ENCODE measurements around the gene COPB2.
A peak's percentile ranks its signal among the peaks of the same experiment; 100 is the strongest.

DNA sequence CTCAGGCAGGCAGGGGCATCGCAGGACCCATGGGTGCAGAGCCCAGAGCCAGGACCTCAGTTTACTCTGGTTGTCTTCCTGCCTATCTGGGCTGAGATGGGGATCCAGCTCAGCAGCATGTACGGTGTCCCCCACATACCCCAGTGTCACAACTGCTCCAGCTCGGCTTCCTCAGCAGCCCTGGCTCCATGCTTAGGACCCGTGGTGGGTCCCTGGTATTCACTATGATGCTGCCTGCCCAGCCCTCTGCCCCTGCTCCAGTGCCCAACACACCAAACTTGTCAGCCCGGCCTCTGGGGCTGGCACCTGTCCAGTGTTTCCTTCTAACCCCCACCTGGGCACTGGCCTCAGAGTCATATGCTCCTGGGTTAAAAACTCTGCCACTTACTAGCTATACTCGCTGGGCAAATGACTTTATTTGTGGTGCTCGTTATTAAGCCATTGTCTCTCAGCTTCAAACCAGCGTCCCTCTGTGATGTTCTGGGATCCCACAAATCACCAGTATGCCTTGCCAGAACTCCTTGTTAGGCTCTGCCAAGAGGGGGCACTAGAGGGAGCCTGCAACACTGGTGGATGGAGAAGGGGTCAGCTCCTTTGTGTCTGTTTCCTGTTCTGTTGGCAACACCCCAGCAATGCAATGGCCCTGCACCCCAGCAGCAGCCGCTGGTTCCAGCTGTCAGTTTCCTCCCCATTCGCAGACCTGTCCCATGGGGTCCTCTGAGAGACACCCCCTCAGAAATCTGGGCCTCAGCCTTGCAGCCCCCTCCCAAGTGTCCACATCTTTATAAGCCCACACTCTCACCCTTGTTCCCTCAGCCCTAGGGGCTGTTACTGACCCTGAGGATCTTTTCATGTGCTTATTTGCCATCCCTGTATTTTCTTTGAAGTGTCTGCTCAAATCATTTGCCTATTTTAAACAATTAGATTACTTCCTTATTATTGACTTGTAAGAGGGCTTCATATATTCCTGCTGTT lies 69.7 kb downstream of the COPB2 start:
- TF ChIP-seq, protein P1, sequence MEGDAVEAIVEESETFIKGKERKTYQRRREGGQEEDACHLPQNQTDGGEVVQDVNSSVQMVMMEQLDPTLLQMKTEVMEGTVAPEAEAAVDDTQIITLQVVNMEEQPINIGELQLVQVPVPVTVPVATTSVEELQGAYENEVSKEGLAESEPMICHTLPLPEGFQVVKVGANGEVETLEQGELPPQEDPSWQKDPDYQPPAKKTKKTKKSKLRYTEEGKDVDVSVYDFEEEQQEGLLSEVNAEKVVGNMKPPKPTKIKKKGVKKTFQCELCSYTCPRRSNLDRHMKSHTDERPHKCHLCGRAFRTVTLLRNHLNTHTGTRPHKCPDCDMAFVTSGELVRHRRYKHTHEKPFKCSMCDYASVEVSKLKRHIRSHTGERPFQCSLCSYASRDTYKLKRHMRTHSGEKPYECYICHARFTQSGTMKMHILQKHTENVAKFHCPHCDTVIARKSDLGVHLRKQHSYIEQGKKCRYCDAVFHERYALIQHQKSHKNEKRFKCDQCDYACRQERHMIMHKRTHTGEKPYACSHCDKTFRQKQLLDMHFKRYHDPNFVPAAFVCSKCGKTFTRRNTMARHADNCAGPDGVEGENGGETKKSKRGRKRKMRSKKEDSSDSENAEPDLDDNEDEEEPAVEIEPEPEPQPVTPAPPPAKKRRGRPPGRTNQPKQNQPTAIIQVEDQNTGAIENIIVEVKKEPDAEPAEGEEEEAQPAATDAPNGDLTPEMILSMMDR (IDR thresholded peaks at IDR 0.05 in 8 of 11, conservative IDR thresholded peaks at IDR 0.05 in 3 of 11): peak in 1 of 11 experiments; percentile 15
- TF ChIP-seq POLR2A (IDR thresholded peaks at IDR 0.05): no peak
